ENCODE data around the gene ZNF385C. TPM values are rescaled to one million over a fixed set of nuclear protein-coding genes. Genes with fewer than 3 reads are reported as not detected.

The ZNF385C gene
- total RNA-seq, 2 donors from 2014 or later, result 1.3 TPM; not detected in 1

DNA sequence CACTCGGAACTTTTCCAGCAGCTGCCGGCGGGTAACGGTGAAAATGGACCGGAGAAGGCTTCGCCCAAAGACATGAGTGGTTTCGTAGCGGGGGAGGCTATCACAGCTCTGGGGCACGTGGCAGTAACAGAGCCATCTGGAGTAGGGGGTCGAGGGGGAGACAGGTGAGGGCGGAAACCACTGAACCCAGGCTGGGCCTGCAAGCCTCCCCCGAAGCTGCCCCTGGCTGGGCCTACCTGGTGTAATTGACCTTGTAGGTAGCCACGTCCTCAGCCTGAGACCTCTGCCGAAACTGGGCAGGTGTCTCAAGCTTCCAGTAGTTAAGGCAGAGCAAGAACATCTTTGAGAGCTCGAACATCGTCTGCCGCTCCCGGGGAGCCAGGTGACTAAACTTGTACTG is 21.0 kb upstream of the ZNF385C start:
- WGBS, 2 donors, result 77 to 88% methylated on average over 13 to 14 of the region's 18 CpGs
- intact Hi-C loops (cut with DNase I), result loop anchor here (5.0 kb wide), 2 partner anchors 92 to 157 kb away; no protein-coding TSS in a partner anchor
- H3K4me1 ChIP-seq, result peaks cover 44% of the 10 kb centered on the region

DNA sequence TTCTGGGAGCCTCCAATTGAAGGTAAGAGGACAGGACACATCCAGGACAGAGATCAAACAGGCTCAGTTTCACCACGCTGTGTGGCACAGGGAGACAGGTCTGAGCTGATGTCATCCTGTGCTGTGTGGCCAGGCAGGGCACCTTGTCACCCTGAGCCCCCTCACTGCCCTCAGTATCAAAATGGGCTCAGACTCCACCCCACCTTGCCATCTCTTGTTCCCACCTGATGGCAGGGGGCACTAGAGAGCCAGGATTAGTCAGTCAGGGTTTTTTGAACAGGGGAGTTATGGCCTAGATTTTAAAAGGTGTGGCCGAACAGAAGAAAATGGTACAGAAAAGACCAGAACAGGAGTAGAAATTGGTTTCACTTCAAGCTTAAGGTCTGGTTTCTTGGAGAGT is 20.3 kb upstream of the ZNF385C start:
- intact Hi-C loops (cut with DNase I), result loop anchor here (5.0 kb wide), 2 partner anchors 91 to 156 kb away; no protein-coding TSS in a partner anchor
- WGBS, 2 donors, result 69 to 70% methylated on average over 2 of the region's 2 CpGs

More for the DNA sequence above, 21.0 kb upstream of the ZNF385C start:
- Histone ChIP-seq H3K27ac (no peak overlapping the region), H3K9me3 (no peaks in the 10 kb centered on the region), H3K36me3 (replicated peaks in 1 of 2; ENCODE audit: insufficient read depth in 1 of 2, low read depth in 2 of 2) (peaks cover 0 to 2% of the 10 kb centered on the region in 2 donors), H3K4me3 (no peak overlapping the region), H3K27me3 (no peaks in the 10 kb centered on the region)
- TF ChIP-seq CTCF (IDR thresholded peaks at IDR 0.05) (no peak), POLR2A (IDR thresholded peaks at IDR 0.05) (no peak)
- ATAC-seq (no peak), DNase-seq (no peak)

GRCh38 chr17:42118126-42118510 is 19.8 kb upstream of the ZNF385C start:
- ATAC-seq, result no peak
- no peaks in the 10 kb centered on the region for H3K9me3 ChIP-seq
- no peak for TF ChIP-seq CTCF (IDR thresholded peaks at IDR 0.05)
- no peak for TF ChIP-seq POLR2A (IDR thresholded peaks at IDR 0.05)
- DNase-seq, result no peak
- intact Hi-C loops (cut with DNase I), result loop anchor here (5.0 kb wide), 2 partner anchors 91 to 156 kb away; no protein-coding TSS in a partner anchor
- no peak overlapping the region for H3K4me3 ChIP-seq
- no peaks in the 10 kb centered on the region for H3K27me3 ChIP-seq
- WGBS, 2 donors, result 81 to 97% methylated on average over 4 of the region's 4 CpGs
- peaks cover 0 to 2% of the 10 kb centered on the region in 2 donors for H3K36me3 ChIP-seq (replicated peaks in 1 of 2; ENCODE audit: insufficient read depth in 1 of 2, low read depth in 2 of 2)
- no peak overlapping the region for H3K27ac ChIP-seq
- H3K4me1 ChIP-seq, result peaks cover 47% of the 10 kb centered on the region

More for the DNA sequence above, 20.3 kb upstream of the ZNF385C start:
- H3K9me3 ChIP-seq, result no peaks in the 10 kb centered on the region
- peak in 3 of 4 donors; percentile 53 to 66 (median 54) for DNase-seq
- H3K4me3 ChIP-seq, result no peak overlapping the region
- no peaks in the 10 kb centered on the region for H3K27me3 ChIP-seq
- no peak for ATAC-seq
- peaks cover 0 to 2% of the 10 kb centered on the region in 2 donors for H3K36me3 ChIP-seq (replicated peaks in 1 of 2; ENCODE audit: insufficient read depth in 1 of 2, low read depth in 2 of 2)
- TF ChIP-seq CTCF (IDR thresholded peaks at IDR 0.05), result peak; percentile 23 to 56 (median 44)
- TF ChIP-seq POLR2A (IDR thresholded peaks at IDR 0.05), result no peak
- peaks cover 44% of the 10 kb centered on the region for H3K4me1 ChIP-seq
- no peak overlapping the region for H3K27ac ChIP-seq

DNA sequence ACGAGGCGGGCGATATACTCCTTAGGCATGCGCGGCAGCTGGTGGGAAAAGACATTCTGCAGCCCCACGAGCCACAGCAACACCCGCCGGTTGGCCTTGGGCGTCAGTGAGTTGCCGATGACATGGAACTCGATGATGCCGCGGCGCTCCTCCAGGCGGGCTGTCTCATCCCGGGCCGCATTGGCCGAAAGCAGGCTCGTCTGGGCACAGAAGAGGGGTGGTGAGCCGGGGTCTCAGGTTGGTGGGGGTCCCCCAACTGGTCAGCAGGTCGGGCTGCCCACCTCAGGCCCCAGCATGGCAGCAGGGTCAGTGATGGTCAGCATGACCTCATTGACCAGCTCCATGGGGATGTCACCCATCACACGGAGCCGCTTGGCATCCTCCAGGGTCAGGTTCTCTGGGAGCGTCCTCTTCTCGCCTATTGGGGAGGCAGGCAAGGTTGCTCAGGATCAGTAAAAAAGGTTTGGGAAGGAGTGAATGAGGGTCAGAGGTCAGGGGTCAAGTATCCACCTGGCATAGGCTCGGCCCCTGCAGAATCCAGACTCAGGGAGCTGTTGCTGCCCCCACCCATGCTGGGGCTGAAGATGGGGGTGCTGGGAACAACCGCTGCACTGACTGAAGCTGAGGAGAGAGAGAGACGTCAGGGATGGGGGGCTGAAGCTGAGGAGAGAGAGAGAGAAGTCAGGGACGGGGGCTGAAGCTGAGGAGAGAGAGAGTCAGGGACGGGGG is 19.3 kb upstream of the ZNF385C start:
- DNase-seq, result no peak
- WGBS, 2 donors, result 69 to 80% methylated on average over 20 to 23 of the region's 30 CpGs
- H3K4me1 ChIP-seq, result peaks cover 49% of the 10 kb centered on the region
- H3K36me3 ChIP-seq (replicated peaks in 1 of 2; ENCODE audit: insufficient read depth in 1 of 2, low read depth in 2 of 2), result peaks cover 0 to 2% of the 10 kb centered on the region in 2 donors
- ATAC-seq, result no peak
- no peak overlapping the region for H3K4me3 ChIP-seq
- intact Hi-C loops (cut with DNase I), result loop anchor here (5.0 kb wide), 2 partner anchors 90 to 155 kb away; no protein-coding TSS in a partner anchor
- no peak overlapping the region for H3K27ac ChIP-seq
- no peaks in the 10 kb centered on the region for H3K27me3 ChIP-seq
- H3K9me3 ChIP-seq, result no peaks in the 10 kb centered on the region
- TF ChIP-seq CTCF (IDR thresholded peaks at IDR 0.05) (no peak), POLR2A (IDR thresholded peaks at IDR 0.05) (no peak)

Measured in body of pancreas (tissue), 4 donors.